Nephron (organoid): ENCODE data around the gene DENND4B.

ENCODE experiments used
- H3K27ac Mint-ChIP-seq, 3 experiments: 2 replicates each; pipeline ENCODE4 v1.8.0; 2020; ENCODE audit warnings: mixed read lengths in 3 of 3, mild to moderate bottlenecking in 2 of 3, moderate library complexity in 1 of 3
- H3K27me3 Mint-ChIP-seq: 2 replicates; pipeline ENCODE4 v1.8.0; 2021; ENCODE audit warnings: low read depth, mild to moderate bottlenecking, moderate library complexity, mixed read lengths
- H3K36me3 Mint-ChIP-seq: 2 replicates; pipeline ENCODE4 v1.8.0; 2020; ENCODE audit warnings: low read depth, mixed read lengths
- H3K4me1 Mint-ChIP-seq: 2 replicates; pipeline ENCODE4 v1.8.0; 2020; ENCODE audit warnings: mixed read lengths
- H3K4me3 Mint-ChIP-seq, 3 experiments: 2 replicates each; pipeline ENCODE4 v1.8.0; 2020; ENCODE audit warnings: mild to moderate bottlenecking in 3 of 3, mixed read lengths in 3 of 3, moderate library complexity in 2 of 3
- H3K9me3 Mint-ChIP-seq: 2 replicates; pipeline ENCODE4 v1.8.0; 2020; ENCODE audit warnings: mixed read lengths
- CTCF ChIP-seq, 3 experiments: fragments of 200-600 bp; sonication (generic); IDR thresholded peaks; one replicate each; pipeline ENCODE4 v1.5.0; 2021; ENCODE audit warnings: antibody characterized with exemption in 3 of 3; ENCODE audit not compliant: unreplicated experiment in 3 of 3

Gene DENND4B

DNA sequence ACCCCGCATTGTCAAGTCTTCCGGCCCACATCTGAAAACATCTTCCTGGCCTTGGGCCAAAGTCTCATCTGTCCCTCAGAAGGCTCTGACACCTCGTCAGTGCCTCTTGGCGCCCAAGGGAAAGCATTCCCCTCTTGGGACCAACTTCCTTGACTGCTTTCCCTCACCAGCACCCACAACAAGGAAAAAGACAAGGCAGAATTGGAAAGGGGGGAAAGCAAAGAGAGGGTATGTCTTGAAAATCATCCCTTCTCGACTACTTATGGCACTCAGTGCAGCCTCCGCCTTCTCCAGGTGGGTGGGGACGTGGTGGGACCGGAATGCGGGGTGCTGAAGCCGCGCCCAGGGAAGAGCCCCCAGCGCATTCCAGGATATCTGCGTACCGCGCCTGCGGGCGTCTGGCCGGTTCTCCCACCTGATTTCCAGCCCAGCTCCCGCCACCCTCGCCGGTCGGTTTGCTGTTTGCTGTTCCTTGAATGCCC, 17.4 kb upstream of the DENND4B start:
- H3K27me3 Mint-ChIP-seq = no peaks in the 10 kb centered on the region
- peak overlapping the region; percentile 85 to 92 (median 86) for H3K4me3 Mint-ChIP-seq
- H3K4me1 Mint-ChIP-seq = peaks cover 56% of the 10 kb centered on the region
- TF ChIP-seq CTCF (IDR thresholded peaks at IDR 0.05; ENCODE audit: unreplicated experiment in 3 of 3) = no peak
- H3K36me3 Mint-ChIP-seq = peaks cover 14% of the 10 kb centered on the region
- H3K9me3 Mint-ChIP-seq = no peaks in the 10 kb centered on the region
- H3K27ac Mint-ChIP-seq = peak overlapping the region; percentile 77 to 98 (median 94)

GRCh38 chr1:153963030-153963849, 16.7 kb upstream of the DENND4B start, which contains the start of gene SLC39A1:
SLC39A1 (minus strand) TSS chr1:153963537; CDS start chr1:153962715, 822 bp downstream.
- no peaks in the 10 kb centered on the region for H3K9me3 Mint-ChIP-seq

DNA sequence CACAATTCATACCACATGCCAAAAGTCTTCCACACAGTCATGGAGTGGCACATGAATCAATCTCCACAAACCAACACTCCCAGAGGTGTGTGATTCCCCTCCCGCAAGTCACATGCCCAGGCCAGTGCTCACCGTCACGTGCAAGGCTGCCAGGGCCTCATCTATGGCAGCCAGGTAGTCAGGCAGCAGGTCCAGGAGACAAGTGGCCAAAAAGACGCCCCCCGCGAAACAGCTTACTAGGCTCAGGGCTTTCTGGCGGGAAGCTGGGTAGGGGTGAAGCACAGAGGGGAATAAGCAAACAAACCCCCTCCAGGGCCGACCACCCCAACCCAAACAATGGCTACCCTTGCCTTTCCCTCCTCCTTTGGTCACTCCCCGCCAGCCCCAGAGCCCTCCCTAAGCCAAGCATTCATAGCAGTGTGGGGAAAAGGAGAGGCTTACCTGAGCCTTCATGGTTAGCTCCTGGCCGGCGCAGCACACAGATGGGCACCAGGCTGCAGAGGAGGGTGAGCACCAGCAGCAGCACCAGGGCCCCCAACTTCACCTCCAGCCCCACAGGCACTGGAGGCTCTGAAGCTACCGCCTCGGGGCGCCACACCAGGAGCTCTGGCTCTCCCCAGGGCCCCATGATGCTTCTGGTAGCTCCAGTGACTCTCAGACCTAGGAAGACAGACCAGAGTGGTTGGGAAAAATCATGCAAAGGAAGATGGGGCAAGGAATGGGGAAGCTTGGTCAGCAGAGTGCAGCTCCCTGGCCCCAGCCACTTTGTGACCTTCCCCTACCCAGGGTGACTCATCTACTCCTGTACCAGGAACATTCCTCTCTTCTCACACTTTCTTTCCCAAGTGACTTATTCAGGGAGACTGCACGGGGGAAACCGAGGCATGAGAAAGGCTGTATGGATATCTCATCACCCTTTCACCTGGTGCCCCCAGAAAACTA, 15.8 kb upstream of the DENND4B start:
- no peaks in the 10 kb centered on the region for H3K9me3 Mint-ChIP-seq

More at GRCh38 chr1:153963030-153963849, 16.7 kb upstream of the DENND4B start, which contains the start of gene SLC39A1:
- H3K27me3 Mint-ChIP-seq = no peaks in the 10 kb centered on the region
- peaks cover 52% of the 10 kb centered on the region for H3K4me1 Mint-ChIP-seq
- H3K36me3 Mint-ChIP-seq = peaks cover 14% of the 10 kb centered on the region
- H3K4me3 Mint-ChIP-seq = peak within 1 kb of the TSS; percentile 85 to 92 (median 86)
- TF ChIP-seq CTCF (IDR thresholded peaks at IDR 0.05; ENCODE audit: unreplicated experiment in 3 of 3) = no peak
- peak within 1 kb of the TSS; percentile 77 to 98 (median 94) for H3K27ac Mint-ChIP-seq

DNA sequence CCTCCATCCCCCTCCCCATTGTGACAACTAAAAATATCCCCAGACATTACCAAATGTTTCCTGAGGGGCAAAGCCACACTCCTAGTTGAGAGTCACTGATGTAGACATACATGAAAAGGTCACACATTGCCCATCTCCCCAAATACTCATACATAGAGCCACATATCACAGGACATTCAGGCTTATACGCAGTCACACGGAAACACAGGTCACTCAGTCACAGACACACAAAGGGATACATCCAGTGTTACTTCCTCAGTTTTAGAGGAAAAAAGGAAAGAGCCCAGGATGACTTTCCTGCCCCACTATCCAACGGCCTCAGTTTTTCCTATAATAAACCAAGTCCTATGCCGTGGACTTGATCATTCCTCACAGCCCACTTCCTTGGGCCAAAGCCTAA, 14.9 kb upstream of the DENND4B start:
- Mint-ChIP-seq H3K4me1 (peaks cover 55% of the 10 kb centered on the region), H3K36me3 (peaks cover 14% of the 10 kb centered on the region), H3K4me3 (peak overlapping the region; percentile 85 to 92 (median 86)), H3K9me3 (no peaks in the 10 kb centered on the region), H3K27ac (peak overlapping the region; percentile 37 to 94 (median 79)), H3K27me3 (no peaks in the 10 kb centered on the region)
- TF ChIP-seq CTCF (IDR thresholded peaks at IDR 0.05; ENCODE audit: unreplicated experiment in 3 of 3) = no peak

More for the DNA sequence above, 15.8 kb upstream of the DENND4B start:
- Mint-ChIP-seq H3K27ac (peak overlapping the region; percentile 77 to 98 (median 94)), H3K27me3 (no peaks in the 10 kb centered on the region), H3K4me3 (peak overlapping the region; percentile 85 to 92 (median 86)), H3K36me3 (peaks cover 14% of the 10 kb centered on the region), H3K4me1 (peaks cover 52% of the 10 kb centered on the region)
- no peak for TF ChIP-seq CTCF (IDR thresholded peaks at IDR 0.05; ENCODE audit: unreplicated experiment in 3 of 3)

- peaks cover 14% of the 10 kb centered on the region for H3K36me3 Mint-ChIP-seq
- H3K4me1 Mint-ChIP-seq = peaks cover 50% of the 10 kb centered on the region
- peak overlapping the region; percentile 85 to 98 (median 86) for H3K4me3 Mint-ChIP-seq
These were observed 13.7 kb upstream of the DENND4B start for GRCh38 chr1:153960206-153960605.

More at GRCh38 chr1:153960206-153960605, 13.7 kb upstream of the DENND4B start:
- no peaks in the 10 kb centered on the region for H3K27me3 Mint-ChIP-seq
- peak overlapping the region in 2 of 3 experiments; percentile 60 to 71 for H3K27ac Mint-ChIP-seq
- no peaks in the 10 kb centered on the region for H3K9me3 Mint-ChIP-seq
- TF ChIP-seq CTCF (IDR thresholded peaks at IDR 0.05; ENCODE audit: unreplicated experiment in 3 of 3) = no peak
